PC-9 (cell line): Measurements from ENCODE around the gene NPEPL1. TPM values are rescaled to one million over a fixed set of nuclear protein-coding genes. Genes with fewer than 3 reads are reported as not detected.

ENCODE experiments used
- BruUV-seq: library from RNA; stranded (reverse); fragments of 400-500 nt; replicated peaks from 2 replicates; lab custom pipeline; 2021; lab: Mats Ljungman, UMichigan
- CTCF ChIA-PET: fragments of 300-600 bp; sonication (Branson Sonifier 250); formaldehyde crosslinking; loops from one replicate; lab custom pipeline; 2022; ENCODE audit warnings: antibody characterized with exemption; lab: Charles Lee
- POLR2A ChIA-PET: fragments of 300-600 bp; sonication (Branson Sonifier 250); formaldehyde crosslinking; loops from one replicate; lab custom pipeline; 2022; ENCODE audit warnings: antibody characterized with exemption; ENCODE audit not compliant: unreplicated experiment; lab: Charles Lee
- DNase-seq, 2 experiments: peaks; one replicate each; pipeline versions ENCODE4 v3.0.0 to v3.0.0-alpha.2; 2015 to 2022; ENCODE audit warnings: mixed read lengths in 1 of 2
- H2AFZ ChIP-seq: fragments of 200-600 bp; sonication (generic); 2 replicates; pipeline ENCODE4 v1.8.1; 2017; ENCODE audit warnings: antibody characterized with exemption
- H3F3A ChIP-seq: fragments of 200-600 bp; sonication (generic); 2 replicates; pipeline ENCODE4 v1.8.1; 2017; ENCODE audit warnings: antibody characterized with exemption, mild to moderate bottlenecking, low read depth; ENCODE audit not compliant: insufficient read depth
- H3K27ac ChIP-seq: fragments of 200-600 bp; sonication (generic); 2 replicates; pipeline ENCODE4 v1.6.1; 2016; ENCODE audit warnings: mixed run types
- H3K27me3 ChIP-seq: fragments of 200-600 bp; sonication (generic); 2 replicates; pipeline ENCODE4 v1.6.1; 2016; ENCODE audit warnings: low read depth, mixed run types; ENCODE audit not compliant: insufficient read depth
- H3K36me3 ChIP-seq: fragments of 200-600 bp; sonication (generic); 2 replicates; pipeline ENCODE4 v1.6.1; 2016; ENCODE audit warnings: low read depth, mixed run types
- H3K4me1 ChIP-seq: fragments of 200-600 bp; sonication (generic); replicated peaks from 2 replicates; pipeline ENCODE4 v1.6.1; 2016; ENCODE audit warnings: mixed run types; ENCODE audit not compliant: insufficient read depth
- H3K4me2 ChIP-seq: fragments of 200-600 bp; sonication (generic); 2 replicates; pipeline ENCODE4 v1.6.1; 2017; ENCODE audit warnings: mixed run types
- H3K4me3 ChIP-seq: fragments of 200-600 bp; sonication (generic); 2 replicates; pipeline ENCODE4 v1.6.1; 2016; ENCODE audit warnings: mixed run types
- H3K79me2 ChIP-seq: fragments of 200-600 bp; sonication (generic); 2 replicates; pipeline ENCODE4 v1.6.1; 2017; ENCODE audit warnings: low read depth, mixed run types
- H3K9me2 ChIP-seq: fragments of 200-600 bp; sonication (generic); 2 replicates; pipeline ENCODE4 v1.8.1; 2017; ENCODE audit warnings: mild to moderate bottlenecking; ENCODE audit not compliant: insufficient read depth
- H3K9me3 ChIP-seq: fragments of 200-600 bp; sonication (generic); 2 replicates; pipeline ENCODE4 v1.8.1; 2016; ENCODE audit warnings: low read depth; ENCODE audit not compliant: insufficient read depth
- H4K20me1 ChIP-seq: fragments of 200-600 bp; sonication (generic); 2 replicates; pipeline ENCODE4 v1.8.1; 2017; ENCODE audit not compliant: insufficient read depth
- EZH2 ChIP-seq: fragments of 200-600 bp; sonication (generic); IDR thresholded peaks from 2 replicates; pipeline ENCODE4 v1.8.0; 2017; ENCODE audit warnings: antibody characterized with exemption, low read depth
- intact Hi-C: fragments of 100-400 bp; cut with micrococcal nuclease; formaldehyde crosslinking; loops from one replicate; pipeline ENCODE4 v1.10.0; 2022; ENCODE audit not compliant: unreplicated experiment
- total RNA-seq: library from RNA; stranded (reverse); gene quantifications from 2 replicates; pipeline ENCODE4 v1.2.3, GENCODE V29; 2021
- TF ChIP-seq, protein P1 (sequence below): fragments of 200-600 bp; sonication (generic); conservative IDR thresholded peaks from 2 replicates; pipeline ENCODE4 v1.6.1; 2017; ENCODE audit warnings: mixed run types, antibody characterized with exemption, mild to moderate bottlenecking, moderate library complexity

NPEPL1 gene
- total RNA-seq, 1 experiment from 2014 or later, result 24.0 TPM

DNA sequence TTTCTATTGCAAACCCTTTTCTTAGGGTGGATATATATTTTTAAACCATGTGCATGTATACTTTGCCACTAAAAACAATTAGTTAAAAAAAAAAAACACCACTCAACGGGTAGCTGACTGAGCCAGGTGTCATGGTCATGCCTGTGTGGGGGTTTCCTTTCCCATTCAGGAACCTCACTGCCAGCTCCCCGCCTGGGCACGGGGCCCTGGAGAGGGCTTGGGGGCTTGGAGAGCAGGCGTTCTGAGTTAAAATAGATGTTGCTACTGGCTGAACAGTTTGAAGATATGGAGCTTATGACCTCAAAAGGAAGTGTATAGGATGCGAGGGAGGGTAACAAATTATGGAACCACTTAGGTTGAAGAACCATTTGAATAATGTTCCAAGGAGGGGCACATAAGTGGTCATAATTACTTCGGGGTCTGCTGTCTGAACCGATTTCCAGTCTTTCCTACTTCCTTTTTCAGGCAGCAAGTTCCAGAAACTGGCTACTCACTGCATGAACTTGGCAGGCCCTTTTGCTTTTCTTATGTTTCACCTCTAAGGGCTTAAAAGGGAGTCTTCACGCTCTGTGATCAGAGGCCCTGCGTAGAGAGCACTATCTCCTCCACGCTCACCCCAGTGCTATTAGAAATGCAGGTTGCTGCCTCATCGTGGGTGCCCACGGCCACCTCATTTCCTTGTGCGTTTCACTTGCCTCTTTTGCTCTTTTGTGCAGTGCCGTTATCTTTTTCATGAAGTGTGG lies 31.6 kb upstream of the NPEPL1 start:
- TF ChIP-seq, protein P1, sequence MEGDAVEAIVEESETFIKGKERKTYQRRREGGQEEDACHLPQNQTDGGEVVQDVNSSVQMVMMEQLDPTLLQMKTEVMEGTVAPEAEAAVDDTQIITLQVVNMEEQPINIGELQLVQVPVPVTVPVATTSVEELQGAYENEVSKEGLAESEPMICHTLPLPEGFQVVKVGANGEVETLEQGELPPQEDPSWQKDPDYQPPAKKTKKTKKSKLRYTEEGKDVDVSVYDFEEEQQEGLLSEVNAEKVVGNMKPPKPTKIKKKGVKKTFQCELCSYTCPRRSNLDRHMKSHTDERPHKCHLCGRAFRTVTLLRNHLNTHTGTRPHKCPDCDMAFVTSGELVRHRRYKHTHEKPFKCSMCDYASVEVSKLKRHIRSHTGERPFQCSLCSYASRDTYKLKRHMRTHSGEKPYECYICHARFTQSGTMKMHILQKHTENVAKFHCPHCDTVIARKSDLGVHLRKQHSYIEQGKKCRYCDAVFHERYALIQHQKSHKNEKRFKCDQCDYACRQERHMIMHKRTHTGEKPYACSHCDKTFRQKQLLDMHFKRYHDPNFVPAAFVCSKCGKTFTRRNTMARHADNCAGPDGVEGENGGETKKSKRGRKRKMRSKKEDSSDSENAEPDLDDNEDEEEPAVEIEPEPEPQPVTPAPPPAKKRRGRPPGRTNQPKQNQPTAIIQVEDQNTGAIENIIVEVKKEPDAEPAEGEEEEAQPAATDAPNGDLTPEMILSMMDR, result no peak
- Histone ChIP-seq H3K27ac (no peak overlapping the region), H3K4me3 (no peak overlapping the region), H3K79me2 (peaks cover 86% of the 10 kb centered on the region), H3K27me3 (no peaks in the 10 kb centered on the region), H2AFZ (no peak overlapping the region), H3K9me2 (no peaks in the 10 kb centered on the region), H3K9me3 (no peaks in the 10 kb centered on the region), H3F3A (peaks cover 11% of the 10 kb centered on the region; the same call in 1 of the 2 replicates), H4K20me1 (peaks cover 88% of the 10 kb centered on the region), H3K4me1 (peaks cover 12% of the 10 kb centered on the region; the same call in 1 of the 2 replicates), H3K36me3 (peaks cover 32% of the 10 kb centered on the region; the same call in 1 of the 2 replicates), H3K4me2 (no peak overlapping the region)
- no peak for DNase-seq
- intact Hi-C loops, result no loop called here
- ChIA-PET POLR2A (no interaction called here), CTCF (no interaction called here)
- BruUV-seq, result no TSS peak

DNA sequence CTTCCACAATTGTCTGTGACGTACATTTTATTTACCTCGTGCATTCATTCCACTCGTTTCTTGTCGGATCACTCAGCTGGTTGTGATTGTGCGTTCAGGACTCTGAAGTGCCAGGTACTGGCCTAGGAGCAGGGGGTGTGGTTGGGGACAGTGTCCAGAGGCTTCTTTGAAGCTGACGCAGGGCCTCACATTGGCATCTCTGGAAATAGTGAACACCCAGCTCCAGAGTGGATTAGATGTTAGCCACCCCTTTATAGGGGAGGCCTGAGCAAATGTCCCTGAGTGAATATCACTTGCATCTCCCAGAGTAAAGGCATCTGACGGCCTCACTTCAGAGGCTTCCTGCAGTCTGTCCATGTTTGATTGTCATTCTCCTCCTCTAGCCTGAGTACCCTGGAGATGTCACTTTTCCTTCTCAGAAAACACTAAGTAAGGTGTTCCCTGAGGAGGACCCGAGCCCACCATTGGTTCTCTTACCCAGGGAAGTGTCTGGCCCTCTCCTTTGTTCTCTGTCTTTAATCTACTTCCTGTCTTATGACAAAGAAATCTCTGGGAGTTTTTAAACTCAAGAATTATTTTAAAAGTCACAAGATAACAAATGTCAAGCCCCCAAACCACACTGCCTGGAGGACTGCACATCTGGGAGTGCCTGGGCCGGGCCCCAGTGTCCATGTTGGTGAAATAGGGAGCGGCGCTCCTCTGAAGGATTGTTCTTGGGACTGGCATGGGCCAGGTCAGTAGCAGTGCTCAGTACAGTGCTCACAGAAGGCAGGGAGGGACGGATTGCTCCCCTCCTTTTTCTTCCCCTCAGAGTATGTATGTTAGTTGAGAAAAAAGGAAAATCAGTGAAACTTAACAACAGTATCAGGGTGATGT lies 30.8 kb upstream of the NPEPL1 start:
- no peaks in the 10 kb centered on the region for H3K9me3 ChIP-seq
- DNase-seq, result no peak
- no peaks in the 10 kb centered on the region for H3K27me3 ChIP-seq
- H3K36me3 ChIP-seq, result peaks cover 28% of the 10 kb centered on the region
- peaks cover 12% of the 10 kb centered on the region; the same call in 1 of the 2 replicates for H3K4me1 ChIP-seq
- no peaks in the 10 kb centered on the region for H3K9me2 ChIP-seq
- no peak overlapping the region for H3K4me3 ChIP-seq
- CTCF ChIA-PET, result no interaction called here
- POLR2A ChIA-PET, result no interaction called here
- H3F3A ChIP-seq, result 0 out of 2 replicates have a peak, but pooled peaks cover 3% of the 10 kb centered on the region
- H2AFZ ChIP-seq, result no peak overlapping the region
- TF ChIP-seq, protein P1, result no peak
- TF ChIP-seq EZH2, result no peak
- H3K79me2 ChIP-seq, result peaks cover 78% of the 10 kb centered on the region
- no peak overlapping the region for H3K4me2 ChIP-seq
- intact Hi-C loops, result no loop called here
- H3K27ac ChIP-seq, result no peak overlapping the region
- BruUV-seq, result no TSS peak
- peaks cover 86% of the 10 kb centered on the region for H4K20me1 ChIP-seq

DNA sequence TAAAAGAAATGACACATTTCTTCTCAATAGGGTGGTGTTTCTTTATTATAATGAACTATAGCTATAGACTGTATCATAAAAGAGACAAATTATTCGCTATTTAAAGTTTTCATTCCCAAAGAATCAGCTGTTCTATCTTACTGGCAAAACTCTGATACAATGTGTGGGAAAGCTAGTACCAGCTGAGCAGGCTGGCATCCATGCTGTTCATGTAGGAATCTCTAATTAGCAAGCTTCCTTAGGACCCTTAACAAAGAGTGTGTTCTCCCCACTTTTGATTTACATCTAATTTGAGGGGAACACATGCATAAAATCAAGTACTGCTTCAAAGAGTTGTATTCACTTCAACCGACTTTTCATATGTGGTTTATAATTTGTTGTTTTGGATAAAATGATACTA lies 28.3 kb upstream of the NPEPL1 start:
- Histone ChIP-seq H4K20me1 (peaks cover 77% of the 10 kb centered on the region), H3K27me3 (no peaks in the 10 kb centered on the region), H3K79me2 (peaks cover 53% of the 10 kb centered on the region), H2AFZ (no peak overlapping the region), H3K27ac (no peak overlapping the region), H3F3A (0 out of 2 replicates have a peak, but pooled peaks cover 3% of the 10 kb centered on the region), H3K9me2 (no peaks in the 10 kb centered on the region), H3K9me3 (no peaks in the 10 kb centered on the region), H3K4me2 (no peak overlapping the region), H3K4me3 (no peak overlapping the region), H3K36me3 (peaks cover 36% of the 10 kb centered on the region), H3K4me1 (peaks cover 4% of the 10 kb centered on the region; the same call in 1 of the 2 replicates)
- no peak for DNase-seq
- intact Hi-C loops, result no loop called here
- CTCF ChIA-PET, result no interaction called here
- BruUV-seq, result no TSS peak
- no peak for TF ChIP-seq EZH2
- TF ChIP-seq, protein P1, result no peak
- POLR2A ChIA-PET, result interaction anchor here (0.6 kb wide), 1 partner anchor 1023 kb away, joined by 8 read pairs; no protein-coding TSS in a partner anchor
